GM12878 (cell line): ENCODE results near the gene NOC2L. TPM values are rescaled to one million over a fixed set of nuclear protein-coding genes. Genes with fewer than 3 reads are reported as not detected.
"Not testable (repeated sequence)": the region's sequence is repeated elsewhere in the genome, so short reads cannot be mapped to it uniquely, and the experiment has no call there.

Source experiments
- ATAC-seq: fragments of 200-7000 bp; cut with Tn5 transposase; 3 replicates; pipeline ENCODE4 v1.9.1; 2020; ENCODE audit warnings: mild to moderate bottlenecking, moderate library complexity
- BruUV-seq: library from RNA; stranded (reverse); fragments of 400-500 nt; replicated peaks from 2 replicates; lab custom pipeline; 2021; lab: Mats Ljungman, UMichigan
- CTCF ChIA-PET: fragments of 300-600 bp; sonication (Branson Sonifier 250); formaldehyde crosslinking; extraction: SDS; loops from one replicate; lab custom pipeline; 2021; ENCODE audit warnings: inconsistent platforms; lab: Yijun Ruan, JAX
- POLR2A ChIA-PET: fragments of 350-600 bp; formaldehyde crosslinking; extraction: SDS; loops from one replicate; lab custom pipeline; 2021; ENCODE audit warnings: inconsistent platforms; lab: Charles Lee
- RAD21 ChIA-PET: fragments of 300-600 bp; sonication (Branson Sonifier 250); formaldehyde crosslinking; loops from one replicate; lab custom pipeline; 2023; ENCODE audit warnings: antibody characterized with exemption; ENCODE audit not compliant: unreplicated experiment; lab: Charles Lee
- SMC1A ChIA-PET: fragments of 300-600 bp; sonication (Branson Sonifier 250); formaldehyde crosslinking; loops from one replicate; lab custom pipeline; 2023; ENCODE audit not compliant: unreplicated experiment, uncharacterized antibody; lab: Charles Lee
- DNase-seq: peaks from one replicate; pipeline ENCODE4 v3.0.0-alpha.2; 2011; ENCODE audit warnings: low read depth, low spot score
- FAIRE-seq: peaks from 3 replicates; lab custom pipeline; 2011; peaks lifted over from hg19 to GRCh38; lab: Jason Lieb, UNC
- H2AFZ ChIP-seq: 2 replicates; pipeline ENCODE4 v1.6.0; 2011; ENCODE audit warnings: low read depth, low read length, control low read depth; ENCODE audit not compliant: control insufficient read depth
- H3K27ac ChIP-seq: 2 replicates; pipeline ENCODE4 v1.5.1; 2011; ENCODE audit warnings: control low read depth; ENCODE audit not compliant: control insufficient read depth, insufficient read depth
- H3K27me3 ChIP-seq, 2 experiments: replicated peaks in 1 of 2; 2 replicates each; pipeline versions ENCODE4 v1.6.0 to v1.6.1; 2011; ENCODE audit warnings: low read length in 1 of 2; ENCODE audit not compliant: control insufficient read depth in 2 of 2, insufficient read depth in 2 of 2
- H3K36me3 ChIP-seq, 2 experiments: 2 replicates each; pipeline ENCODE4 v1.5.1; 2011; ENCODE audit warnings: low read length in 1 of 2; ENCODE audit not compliant: control insufficient read depth in 2 of 2, insufficient read depth in 2 of 2
- H3K4me1 ChIP-seq: 2 replicates; pipeline ENCODE4 v1.6.1; 2011; ENCODE audit warnings: mild to moderate bottlenecking, low read length, moderate library complexity, mixed read lengths; ENCODE audit not compliant: control insufficient read depth, insufficient read depth
- H3K4me2 ChIP-seq: 2 replicates; pipeline ENCODE4 v1.6.0; 2011; ENCODE audit warnings: control low read depth; ENCODE audit not compliant: control insufficient read depth, insufficient read depth
- H3K4me3 ChIP-seq: fragments of 200-600 bp; sonication (generic); 2 replicates; pipeline ENCODE4 v1.5.1; 2016
- H3K79me2 ChIP-seq: 2 replicates; pipeline ENCODE4 v1.6.0; 2011; ENCODE audit warnings: low read length; ENCODE audit not compliant: control insufficient read depth, insufficient read depth
- H3K9ac ChIP-seq: 2 replicates; pipeline ENCODE4 v1.8.0; 2011; ENCODE audit warnings: low read length, control low read depth, mixed read lengths; ENCODE audit not compliant: control insufficient read depth, insufficient read depth
- H3K9me3 ChIP-seq: replicated peaks from 3 replicates; pipeline ENCODE4 v1.5.1; 2011; ENCODE audit warnings: mild to moderate bottlenecking, low read length; ENCODE audit not compliant: control insufficient read depth, insufficient read depth
- H4K20me1 ChIP-seq: 2 replicates; pipeline ENCODE4 v1.6.0; 2011; ENCODE audit not compliant: control insufficient read depth, insufficient read depth
- BCLAF1 ChIP-seq: fragments of 450-650 bp; IDR thresholded peaks from 2 replicates; pipeline ENCODE4 v1.6.1; 2017; ENCODE audit warnings: antibody characterized with exemption, mild to moderate bottlenecking, moderate library complexity
- CTCF ChIP-seq, 3 experiments: IDR thresholded peaks in 2 of 3; conservative IDR thresholded peaks in 1 of 3; 2 replicates each; pipeline ENCODE4 v1.5.1; 2011; ENCODE audit warnings: low read depth in 3 of 3, low read length in 3 of 3, mild to moderate bottlenecking in 3 of 3, control low read depth in 2 of 3, moderate library complexity in 2 of 3, inconsistent platforms in 1 of 3, mixed read lengths in 1 of 3; ENCODE audit not compliant: control insufficient read depth in 2 of 3, insufficient read depth in 1 of 3; ENCODE audit errors: extremely low read depth in 1 of 3
- DPF2 ChIP-seq: fragments of 450-650 bp; IDR thresholded peaks from 2 replicates; pipeline ENCODE4 v1.6.1; 2017; ENCODE audit warnings: mild to moderate bottlenecking
- MAX ChIP-seq: IDR thresholded peaks from 2 replicates; pipeline ENCODE4 v1.6.1; 2012; ENCODE audit warnings: low read depth, low read length, improper control_type of control experiment
- NFIC ChIP-seq: IDR thresholded peaks from 2 replicates; pipeline ENCODE4 v1.6.1; 2012; ENCODE audit warnings: low read depth, mild to moderate bottlenecking, inconsistent platforms, low read length, moderate library complexity
- NR2F1 ChIP-seq: fragments of 450-650 bp; conservative IDR thresholded peaks from 2 replicates; pipeline ENCODE4 v1.6.1; 2017; ENCODE audit warnings: mild to moderate bottlenecking
- RAD21 ChIP-seq: IDR thresholded peaks from 2 replicates; pipeline ENCODE4 v1.6.1; 2011; ENCODE audit warnings: mild to moderate bottlenecking, low read depth, low read length, moderate library complexity; ENCODE audit not compliant: insufficient read depth
- SMC3 ChIP-seq: IDR thresholded peaks from 2 replicates; pipeline ENCODE4 v1.6.1; 2011; ENCODE audit warnings: low read length, improper control_type of control experiment, borderline replicate concordance
- ZNF24 ChIP-seq: fragments of 450-650 bp; IDR thresholded peaks from 2 replicates; pipeline ENCODE4 v1.6.1; 2017; ENCODE audit warnings: antibody characterized with exemption, mild to moderate bottlenecking
- WGBS: methylation state at CpG from one replicate; pipeline ENCODE4 v1.1.6; 2016; ENCODE audit warnings: low lambda C conversion rate; ENCODE audit not compliant: insufficient replicate concordance, insufficient coverage; ENCODE audit errors: missing lambda C conversion rate; 5-methylcytosine and 5-hydroxymethylcytosine counted together
- in situ Hi-C: fragments of 300-500 bp; cut with MboI; formaldehyde crosslinking; loops from 9 replicates; pipeline ENCODE4 v1.14.3; 2018; ENCODE audit warnings: mixed read lengths
- intact Hi-C: fragments of 100-400 bp; cut with micrococcal nuclease; formaldehyde crosslinking; loops from one replicate; pipeline ENCODE4 v1.14.2; 2022; ENCODE audit not compliant: unreplicated experiment
- polyA plus RNA-seq, 11 experiments: library from polyadenylated mRNA; depleted of rRNA in 4 of 11; unstranded in 6 of 11; stranded (reverse) in 5 of 11; fragments of >200 nt; fragmentation: Nextera tagmentation in 4 of 11; fragmentation: Illumina TruSeq in 1 of 11; extraction: Ambion mirVana in 4 of 11; extraction: Trizol in 1 of 11; gene quantifications; 1 replicate in 1 of 11; 2 replicates in 10 of 11; pipeline versions ENCODE4 v1.2.1 to v1.2.3, GENCODE V29; 2011 to 2016; ENCODE audit warnings: inconsistent platforms in 2 of 11, missing spikeins in 2 of 11, low read depth in 1 of 11
- total RNA-seq, 4 experiments: library from RNA; depleted of rRNA in 3 of 4; stranded (reverse); fragments of >200 nt in 3 of 4; fragmentation: Illumina TruSeq in 1 of 4; extraction: Trizol in 1 of 4; gene quantifications; 2 replicates each; pipeline versions ENCODE4 v1.2.1 to v1.2.3, GENCODE V29; 2013 to 2021

Gene NOC2L
- total and polyA plus RNA-seq, 10 of the 15 experiments (the other 5 are each of a cell fraction or from before 2014, with no cell fraction given): 1.3 to 171 (median 64.3) TPM

- CTCF ChIA-PET, H3K4me3 ChIP-seq, H3K4me1 ChIP-seq, H3K36me3 ChIP-seq, H4K20me1 ChIP-seq, H3K27me3 ChIP-seq, FAIRE-seq, DNase-seq, BruUV-seq, H3K27ac ChIP-seq, H3K79me2 ChIP-seq, H3K4me2 ChIP-seq, H3K9me3 ChIP-seq, in situ Hi-C loops, RAD21 ChIA-PET, H2AFZ ChIP-seq, intact Hi-C loops, ATAC-seq, H3K9ac ChIP-seq: not testable (repeated sequence)
- ChIA-PET SMC1A (interaction anchor here (0.6 to 1.4 kb wide), 2 partner anchors 71 to 195 kb away, joined by 3 read pairs; no protein-coding TSS in a partner anchor), POLR2A (interaction anchor here (0.6 kb wide), 1 partner anchor 72 kb away, joined by 3 read pairs; no protein-coding TSS in a partner anchor)
- WGBS: no CpG with 5 or more reads among the region's 39 CpGs
Observed at GRCh38 chr1:976791-977190, 17.7 kb upstream of the NOC2L start.

GRCh38 chr1:975896-976683 is 17.0 kb upstream of the NOC2L start:
- H3K27ac ChIP-seq: no peak overlapping the region
- CTCF ChIA-PET: interaction anchor here (1.4 kb wide), 1 partner anchor 70 kb away, joined by 5 read pairs; no protein-coding TSS in a partner anchor
- no peaks in the 10 kb centered on the region for H3K36me3 ChIP-seq
- peak overlapping the region; percentile 34 for H2AFZ ChIP-seq
- H3K27me3 ChIP-seq: no peaks in the 10 kb centered on the region
- no peak overlapping the region for H3K9ac ChIP-seq
- DNase-seq: no peak
- in situ Hi-C loops: no loop called here
- no peak for FAIRE-seq
- no peaks in the 10 kb centered on the region; the same call in 2 of the 3 replicates for H3K9me3 ChIP-seq
- WGBS: 34% methylated on average over 29 of the region's 40 CpGs
- POLR2A ChIA-PET: interaction anchor here (0.6 kb wide), 2 partner anchors 71 to 460 kb away, joined by 3 read pairs; no protein-coding TSS in a partner anchor
- H3K79me2 ChIP-seq: no peaks in the 10 kb centered on the region
- SMC1A ChIA-PET: interaction anchor here (0.6 to 1.4 kb wide), 3 partner anchors 70 to 195 kb away, joined by 3 read pairs; no protein-coding TSS in a partner anchor
- peak; percentile 90 for ATAC-seq
- intact Hi-C loops: no loop called here
- H3K4me1 ChIP-seq: no peaks in the 10 kb centered on the region
- H4K20me1 ChIP-seq: no peaks in the 10 kb centered on the region
- H3K4me2 ChIP-seq: peak overlapping the region; percentile 17; the same call in 1 of the 2 replicates
- H3K4me3 ChIP-seq: no peak overlapping the region
- RAD21 ChIA-PET: interaction anchor here (0.6 kb wide), 1 partner anchor 87 kb away, joined by 3 read pairs; no protein-coding TSS in a partner anchor
- BruUV-seq: no TSS peak
- no peak for TF ChIP-seq NFIC
- peak; percentile 28 to 52 (median 32); a peak in 5 of 6 replicates for TF ChIP-seq CTCF (IDR thresholded peaks at IDR 0.05 in 2 of 3, conservative IDR thresholded peaks at IDR 0.05 in 1 of 3; ENCODE audit: control insufficient read depth in 2 of 3, extremely low read depth in 1 of 3, insufficient read depth in 1 of 3, low read depth in 3 of 3, low read length in 3 of 3)
- no peak for TF ChIP-seq ZNF24
- no peak for TF ChIP-seq BCLAF1
- TF ChIP-seq SMC3: peak; percentile 19; the same call in 1 of the 2 replicates
- 0 out of 2 replicates have a peak, but pooled peaks have one; percentile 44 for TF ChIP-seq DPF2
- 0 out of 2 replicates have a peak, but pooled peaks have one; percentile 29 for TF ChIP-seq NR2F1
- peak; percentile 49 for TF ChIP-seq RAD21
- no peak for TF ChIP-seq MAX
